D721Med (cell line): Measurements from ENCODE around the gene CPXM2.

Source experiments
- DNase-seq: peaks from one replicate; pipeline ENCODE4 v3.0.0; 2011; ENCODE audit warnings: low spot score; ENCODE audit not compliant: insufficient read length
- FAIRE-seq: peaks from 2 replicates; lab custom pipeline; 2011; peaks lifted over from hg19 to GRCh38; lab: Jason Lieb, UNC
- CTCF ChIP-seq: IDR thresholded peaks from 2 replicates; pipeline ENCODE4 v1.5.1; 2012; ENCODE audit warnings: mild to moderate bottlenecking, control low read depth; ENCODE audit not compliant: insufficient read depth; ENCODE audit errors: missing control alignments

The CPXM2 gene

DNA sequence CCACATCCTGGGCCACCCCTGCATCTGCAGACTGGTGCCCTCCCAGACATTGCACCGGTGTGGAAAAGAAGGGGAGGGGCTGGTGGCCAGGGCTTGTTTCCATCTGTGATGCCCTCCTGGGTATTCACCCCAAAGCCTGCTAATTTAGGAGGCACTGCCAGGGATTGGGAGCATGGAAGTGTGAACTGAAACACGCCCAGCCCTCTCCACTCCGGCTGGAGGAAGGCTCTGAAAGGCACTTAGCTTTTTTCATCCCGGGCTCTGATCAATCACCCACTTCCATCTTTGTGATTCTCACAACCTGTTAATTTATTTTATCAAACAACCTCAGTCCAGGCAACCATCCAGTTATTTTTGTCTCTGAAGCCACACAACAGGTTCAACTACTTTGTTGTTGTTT, 20.9 kb upstream of the CPXM2 start:
- TF ChIP-seq CTCF, result no peak
- FAIRE-seq (no peak), DNase-seq (no peak)

GRCh38 chr10:123911866-123912265, 20.3 kb upstream of the CPXM2 start:
- no peak for DNase-seq
- no peak for TF ChIP-seq CTCF
- FAIRE-seq, result no peak

- no peak for FAIRE-seq
- TF ChIP-seq CTCF, result no peak
- no peak for DNase-seq
These were observed 18.3 kb upstream of the CPXM2 start for GRCh38 chr10:123909866-123910265.

- TF ChIP-seq CTCF, result no peak
- FAIRE-seq (no peak), DNase-seq (no peak)
These were observed 17.8 kb upstream of the CPXM2 start for GRCh38 chr10:123909426-123909825.

GRCh38 chr10:123908379-123908778, 16.8 kb upstream of the CPXM2 start:
- no peak for DNase-seq
- TF ChIP-seq CTCF, result no peak
- FAIRE-seq, result no peak

GRCh38 chr10:123906884-123907652, 15.5 kb upstream of the CPXM2 start:
- no peak for TF ChIP-seq CTCF
- DNase-seq, result no peak
- no peak for FAIRE-seq

- FAIRE-seq (no peak), DNase-seq (no peak)
- no peak for TF ChIP-seq CTCF
These were observed 14.7 kb upstream of the CPXM2 start for GRCh38 chr10:123906296-123906695.
